DMS153 treated with DMSO at 0.1 percent for 48 hours (cell line): Measurements from ENCODE around the gene LOXL4.
A peak's percentile ranks its signal among the peaks of the same experiment; 100 is the strongest.

Source experiments
- DNase-seq: peaks from one replicate; lab custom pipeline; 2025; ENCODE audit not compliant: unreplicated experiment; lab: John Stamatoyannopoulos, UW

The LOXL4 gene

GRCh38 chr10:98265403-98266378 is 2.3 kb downstream of the LOXL4 start:
- DNase-seq, result no peak

- DNase-seq, result no peak
Observed at GRCh38 chr10:98264378-98265065, 3.5 kb downstream of the LOXL4 start.

GRCh38 chr10:98263088-98263487 is 4.9 kb downstream of the LOXL4 start:
- DNase-seq, result no peak

- DNase-seq, result peak; percentile 19
Observed at GRCh38 chr10:98262571-98262970, 5.4 kb downstream of the LOXL4 start.

GRCh38 chr10:98261436-98262277 is 6.3 kb downstream of the LOXL4 start:
- no peak for DNase-seq

- DNase-seq, result no peak
Observed at GRCh38 chr10:98260752-98261151, 7.2 kb downstream of the LOXL4 start.

GRCh38 chr10:98260350-98260749 is 7.6 kb downstream of the LOXL4 start:
- DNase-seq, result no peak

GRCh38 chr10:98259606-98260315 is 8.2 kb downstream of the LOXL4 start:
- DNase-seq, result no peak

- DNase-seq, result no peak
Observed at GRCh38 chr10:98258683-98259454, 9.1 kb downstream of the LOXL4 start.

GRCh38 chr10:98257961-98258360 is 10.0 kb downstream of the LOXL4 start:
- no peak for DNase-seq

- DNase-seq, result no peak
Observed at GRCh38 chr10:98257198-98257597, 10.8 kb downstream of the LOXL4 start.

- DNase-seq, result no peak
Observed at GRCh38 chr10:98256692-98257091, 11.3 kb downstream of the LOXL4 start.

GRCh38 chr10:98255146-98255877 is 12.7 kb downstream of the LOXL4 start:
- DNase-seq, result no peak

- no peak for DNase-seq
Observed at GRCh38 chr10:98254234-98254974, 13.6 kb downstream of the LOXL4 start.

- DNase-seq, result no peak
Observed at GRCh38 chr10:98253499-98253898, 14.5 kb downstream of the LOXL4 start.

- DNase-seq, result no peak
Observed at GRCh38 chr10:98252464-98252863, 15.5 kb downstream of the LOXL4 start.

GRCh38 chr10:98251399-98251798 is 16.6 kb downstream of the LOXL4 start:
- DNase-seq, result no peak

GRCh38 chr10:98249134-98249533 is 18.9 kb downstream of the LOXL4 start:
- no peak for DNase-seq
